Measurements from ENCODE around the gene DKKL1.

DNA sequence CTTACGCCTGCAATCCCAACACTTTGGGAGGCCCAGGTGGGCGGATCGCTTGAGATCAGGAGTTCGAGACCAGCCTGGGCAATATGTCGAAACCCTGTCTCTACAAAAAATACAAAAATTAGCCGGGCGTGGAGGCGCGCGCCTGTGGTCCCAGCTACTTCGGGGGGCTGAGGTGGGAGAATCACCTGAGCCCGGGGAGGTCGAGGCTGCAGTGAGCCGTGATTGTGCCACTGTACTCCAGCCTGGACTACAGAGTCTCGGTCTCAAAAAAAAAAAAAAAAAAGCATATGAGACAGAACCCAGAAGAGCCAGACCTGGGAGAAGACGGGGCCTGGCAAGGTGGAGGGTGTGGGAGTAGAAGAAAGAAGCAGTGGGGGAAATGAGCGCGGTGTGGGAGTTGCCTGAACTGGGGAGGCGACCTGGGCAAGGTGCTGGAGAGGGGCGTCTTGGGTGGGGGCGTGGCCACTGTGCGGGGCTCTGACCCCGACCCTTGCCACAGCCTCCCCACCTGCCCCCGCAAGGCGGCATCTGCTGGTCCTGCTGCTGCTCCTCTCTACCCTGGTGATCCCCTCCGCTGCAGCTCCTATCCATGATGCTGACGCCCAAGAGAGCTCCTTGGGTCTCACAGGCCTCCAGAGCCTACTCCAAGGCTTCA, 533 bp downstream of the DKKL1 start:
- TF ChIP-seq, protein P1, sequence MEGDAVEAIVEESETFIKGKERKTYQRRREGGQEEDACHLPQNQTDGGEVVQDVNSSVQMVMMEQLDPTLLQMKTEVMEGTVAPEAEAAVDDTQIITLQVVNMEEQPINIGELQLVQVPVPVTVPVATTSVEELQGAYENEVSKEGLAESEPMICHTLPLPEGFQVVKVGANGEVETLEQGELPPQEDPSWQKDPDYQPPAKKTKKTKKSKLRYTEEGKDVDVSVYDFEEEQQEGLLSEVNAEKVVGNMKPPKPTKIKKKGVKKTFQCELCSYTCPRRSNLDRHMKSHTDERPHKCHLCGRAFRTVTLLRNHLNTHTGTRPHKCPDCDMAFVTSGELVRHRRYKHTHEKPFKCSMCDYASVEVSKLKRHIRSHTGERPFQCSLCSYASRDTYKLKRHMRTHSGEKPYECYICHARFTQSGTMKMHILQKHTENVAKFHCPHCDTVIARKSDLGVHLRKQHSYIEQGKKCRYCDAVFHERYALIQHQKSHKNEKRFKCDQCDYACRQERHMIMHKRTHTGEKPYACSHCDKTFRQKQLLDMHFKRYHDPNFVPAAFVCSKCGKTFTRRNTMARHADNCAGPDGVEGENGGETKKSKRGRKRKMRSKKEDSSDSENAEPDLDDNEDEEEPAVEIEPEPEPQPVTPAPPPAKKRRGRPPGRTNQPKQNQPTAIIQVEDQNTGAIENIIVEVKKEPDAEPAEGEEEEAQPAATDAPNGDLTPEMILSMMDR (IDR thresholded peaks at IDR 0.05): no peak
- TF ChIP-seq POLR2A (IDR thresholded peaks at IDR 0.05): no peak
